Muscle layer of duodenum (tissue), 2 donors: Measurements from ENCODE around the gene SMAP2.

Experiments used
- H3K27ac ChIP-seq: one replicate; pipeline ENCODE4 v1.7.0; 2013; ENCODE audit warnings: mild to moderate bottlenecking, low read length
- H3K27me3 ChIP-seq: one replicate; pipeline ENCODE4 v1.7.0; 2013; ENCODE audit warnings: low read depth, mild to moderate bottlenecking, control low read depth, low read length
- H3K36me3 ChIP-seq, 2 donors: one replicate each; pipeline ENCODE4 v1.7.0; 2013; ENCODE audit warnings: low read length in 2 of 2, control low read depth in 1 of 2, mild to moderate bottlenecking in 1 of 2; ENCODE audit not compliant: insufficient read depth in 2 of 2, control insufficient read depth in 1 of 2
- H3K4me1 ChIP-seq, 2 donors: one replicate each; pipeline ENCODE4 v1.7.0; 2013; ENCODE audit warnings: low read length in 2 of 2, mild to moderate bottlenecking in 2 of 2, control low read depth in 1 of 2, moderate library complexity in 1 of 2; ENCODE audit not compliant: insufficient read depth in 2 of 2, control insufficient read depth in 1 of 2
- H3K4me3 ChIP-seq, 2 donors: one replicate each; pipeline ENCODE4 v1.7.0; 2013; ENCODE audit warnings: low read length in 2 of 2, low read depth in 1 of 2, mild to moderate bottlenecking in 1 of 2
- H3K9me3 ChIP-seq, 2 donors: one replicate each; pipeline ENCODE4 v1.7.0; 2013; ENCODE audit warnings: low read length in 2 of 2, control low read depth in 1 of 2, mild to moderate bottlenecking in 1 of 2; ENCODE audit not compliant: control insufficient read depth in 1 of 2
- donor health status: healthy.

SMAP2 gene

GRCh38 chr1:40351124-40351523 is 22.4 kb upstream of the SMAP2 start:
- no peaks in the 10 kb centered on the region for H3K36me3 ChIP-seq
- H3K27me3 ChIP-seq, result no peaks in the 10 kb centered on the region
- no peak overlapping the region for H3K4me3 ChIP-seq
- no peaks in the 10 kb centered on the region for H3K9me3 ChIP-seq
- no peak overlapping the region for H3K27ac ChIP-seq
- no peaks in the 10 kb centered on the region for H3K4me1 ChIP-seq

GRCh38 chr1:40352126-40352525 is 21.4 kb upstream of the SMAP2 start:
- Histone ChIP-seq H3K4me3 (no peak overlapping the region), H3K36me3 (no peaks in the 10 kb centered on the region), H3K27ac (no peak overlapping the region), H3K27me3 (no peaks in the 10 kb centered on the region), H3K4me1 (no peaks in the 10 kb centered on the region), H3K9me3 (no peaks in the 10 kb centered on the region)

- no peaks in the 10 kb centered on the region for H3K36me3 ChIP-seq
- H3K27ac ChIP-seq, result no peak overlapping the region
These were observed 20.4 kb upstream of the SMAP2 start for GRCh38 chr1:40353082-40353481.

GRCh38 chr1:40357625-40358024 is 15.9 kb upstream of the SMAP2 start:
- Histone ChIP-seq H3K4me1 (no peaks in the 10 kb centered on the region), H3K27ac (no peak overlapping the region)

More at GRCh38 chr1:40353082-40353481, 20.4 kb upstream of the SMAP2 start:
- H3K27me3 ChIP-seq, result no peaks in the 10 kb centered on the region
- H3K4me3 ChIP-seq, result no peak overlapping the region
- no peaks in the 10 kb centered on the region for H3K9me3 ChIP-seq
- H3K4me1 ChIP-seq, result no peaks in the 10 kb centered on the region

GRCh38 chr1:40360631-40361030 is 12.9 kb upstream of the SMAP2 start:
- no peak overlapping the region for H3K27ac ChIP-seq
- no peaks in the 10 kb centered on the region for H3K4me1 ChIP-seq
- H3K4me3 ChIP-seq, result no peak overlapping the region
- no peaks in the 10 kb centered on the region for H3K36me3 ChIP-seq
- no peaks in the 10 kb centered on the region for H3K27me3 ChIP-seq
- peaks cover 0 to 6% of the 10 kb centered on the region in 2 donors for H3K9me3 ChIP-seq

More at GRCh38 chr1:40357625-40358024, 15.9 kb upstream of the SMAP2 start:
- H3K4me3 ChIP-seq, result no peak overlapping the region
- H3K27me3 ChIP-seq, result no peaks in the 10 kb centered on the region
- no peaks in the 10 kb centered on the region for H3K36me3 ChIP-seq
- H3K9me3 ChIP-seq, result peaks cover 0 to 6% of the 10 kb centered on the region in 2 donors

GRCh38 chr1:40361201-40361600 is 12.3 kb upstream of the SMAP2 start:
- Histone ChIP-seq H3K9me3 (peaks cover 0 to 6% of the 10 kb centered on the region in 2 donors), H3K4me1 (no peaks in the 10 kb centered on the region), H3K4me3 (no peak overlapping the region), H3K27me3 (no peaks in the 10 kb centered on the region), H3K36me3 (no peaks in the 10 kb centered on the region), H3K27ac (no peak overlapping the region)

GRCh38 chr1:40361637-40362036 is 11.9 kb upstream of the SMAP2 start:
- Histone ChIP-seq H3K27ac (no peak overlapping the region), H3K9me3 (peaks cover 0 to 6% of the 10 kb centered on the region in 2 donors), H3K4me1 (no peaks in the 10 kb centered on the region), H3K36me3 (no peaks in the 10 kb centered on the region), H3K27me3 (no peaks in the 10 kb centered on the region), H3K4me3 (no peak overlapping the region)

GRCh38 chr1:40362199-40362598 is 11.3 kb upstream of the SMAP2 start:
- no peaks in the 10 kb centered on the region for H3K4me1 ChIP-seq
- H3K4me3 ChIP-seq, result no peak overlapping the region
- no peak overlapping the region for H3K27ac ChIP-seq
- H3K36me3 ChIP-seq, result no peaks in the 10 kb centered on the region
- no peaks in the 10 kb centered on the region for H3K27me3 ChIP-seq
- H3K9me3 ChIP-seq, result peaks cover 0 to 6% of the 10 kb centered on the region in 2 donors

- Histone ChIP-seq H3K4me3 (no peak overlapping the region), H3K9me3 (peaks cover 0 to 6% of the 10 kb centered on the region in 2 donors), H3K36me3 (no peaks in the 10 kb centered on the region), H3K27me3 (no peaks in the 10 kb centered on the region), H3K27ac (no peak overlapping the region), H3K4me1 (no peaks in the 10 kb centered on the region)
These were observed 10.8 kb upstream of the SMAP2 start for GRCh38 chr1:40362699-40363098.

- H3K36me3 ChIP-seq, result no peaks in the 10 kb centered on the region
- H3K4me1 ChIP-seq, result no peaks in the 10 kb centered on the region
- H3K27ac ChIP-seq, result no peak overlapping the region
- no peaks in the 10 kb centered on the region for H3K27me3 ChIP-seq
- no peak overlapping the region for H3K4me3 ChIP-seq
- peaks cover 0 to 2% of the 10 kb centered on the region in 2 donors for H3K9me3 ChIP-seq
These were observed 9.8 kb upstream of the SMAP2 start for GRCh38 chr1:40363721-40364120.

- H3K27me3 ChIP-seq, result no peaks in the 10 kb centered on the region
- no peaks in the 10 kb centered on the region for H3K36me3 ChIP-seq
- H3K4me1 ChIP-seq, result peaks cover 5 to 12% of the 10 kb centered on the region in 2 donors
These were observed 1.7 kb upstream of the SMAP2 start for GRCh38 chr1:40371707-40372258.

GRCh38 chr1:40372658-40373322 is 737 bp upstream of the SMAP2 start:
- Histone ChIP-seq H3K9me3 (no peaks in the 10 kb centered on the region), H3K4me3 (peak overlapping the region; percentile 47 to 100), H3K4me1 (peaks cover 5 to 12% of the 10 kb centered on the region in 2 donors), H3K27me3 (no peaks in the 10 kb centered on the region), H3K27ac (no peak overlapping the region), H3K36me3 (no peaks in the 10 kb centered on the region)

More at GRCh38 chr1:40371707-40372258, 1.7 kb upstream of the SMAP2 start:
- no peak overlapping the region for H3K27ac ChIP-seq
- H3K9me3 ChIP-seq, result no peaks in the 10 kb centered on the region
- no peak overlapping the region for H3K4me3 ChIP-seq
